Activated gamma-delta T cell treated with Interleukin-2 at 50 U/mL for 16 hours (primary cell): ENCODE results near the gene H2BW1.
"Not testable (repeated sequence)": the region's sequence is repeated elsewhere in the genome, so short reads cannot be mapped to it uniquely, and the experiment has no call there.

Experiments
- DNase-seq: peaks from one replicate; pipeline ENCODE4 v3.0.0-alpha.2; 2020

The H2BW1 gene, protein sequence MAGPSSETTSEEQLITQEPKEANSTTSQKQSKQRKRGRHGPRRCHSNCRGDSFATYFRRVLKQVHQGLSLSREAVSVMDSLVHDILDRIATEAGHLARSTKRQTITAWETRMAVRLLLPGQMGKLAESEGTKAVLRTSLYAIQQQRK

DNA sequence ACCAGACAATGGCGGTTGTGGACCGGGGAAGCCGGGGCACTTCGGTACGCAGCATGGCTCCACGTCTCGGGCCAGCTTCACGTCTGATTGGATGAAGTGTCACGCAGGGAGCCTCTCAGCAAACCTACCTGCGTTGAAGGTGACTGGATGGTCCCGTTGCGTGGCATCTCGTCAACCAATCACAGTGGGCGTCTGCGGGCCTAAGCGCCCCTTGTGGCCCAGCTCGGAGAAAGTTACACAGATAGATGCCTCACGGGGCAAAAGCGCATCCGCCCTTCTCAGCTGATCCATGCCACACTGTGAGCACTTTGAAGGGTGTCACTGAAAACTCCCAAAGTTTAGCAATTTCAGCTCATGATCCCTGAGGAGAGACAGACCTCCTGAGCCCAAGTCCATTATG is at the start of gene H2BW1:
H2BW1 (minus strand) TSS at position 103 of the 400 bp plus-strand sequence. CDS start 132 bp downstream, outside the sequence.
- no peak for DNase-seq

DNA sequence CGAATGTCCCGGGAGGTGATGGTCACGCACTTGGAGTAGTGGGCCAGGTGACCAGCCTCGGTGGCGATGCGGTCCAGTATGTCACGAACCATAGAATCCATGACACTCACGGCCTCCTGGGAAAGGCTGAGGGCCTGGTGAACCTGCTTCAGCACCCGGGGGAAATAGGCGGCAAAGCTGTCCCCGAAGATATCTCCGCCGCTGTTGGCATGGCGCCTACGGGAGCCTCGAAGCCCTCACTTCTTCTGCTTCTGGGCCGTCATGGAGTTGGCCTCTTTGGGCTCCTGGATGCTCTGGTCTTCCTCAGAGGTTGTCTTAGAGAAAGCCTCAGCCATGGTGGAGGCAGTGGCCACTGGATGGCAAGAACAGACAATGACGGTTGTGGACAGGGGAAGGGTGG is 49.1 kb upstream of the H2BW1 start:
- DNase-seq, result not testable (repeated sequence)

DNA sequence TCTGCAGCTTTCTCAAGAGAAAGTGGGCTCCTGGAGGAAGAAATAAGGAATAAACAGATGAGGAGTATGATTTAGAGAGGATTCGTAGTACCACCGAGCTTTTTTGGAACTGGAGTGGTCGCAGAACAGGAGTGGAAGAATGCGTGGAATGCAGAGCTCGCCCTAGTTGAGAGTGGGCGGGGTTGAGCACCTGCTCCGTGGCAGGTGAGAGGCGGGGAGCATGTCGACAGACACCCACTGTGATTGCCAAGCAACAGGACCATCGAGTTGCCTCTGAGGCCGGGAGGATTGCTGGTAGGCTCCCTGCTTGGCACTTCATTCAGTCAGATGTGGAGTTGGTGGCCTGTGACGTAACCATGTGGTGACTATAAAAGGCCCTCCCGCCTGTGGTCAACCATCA is 41.4 kb upstream of the H2BW1 start:
- DNase-seq, result not testable (repeated sequence)

DNA sequence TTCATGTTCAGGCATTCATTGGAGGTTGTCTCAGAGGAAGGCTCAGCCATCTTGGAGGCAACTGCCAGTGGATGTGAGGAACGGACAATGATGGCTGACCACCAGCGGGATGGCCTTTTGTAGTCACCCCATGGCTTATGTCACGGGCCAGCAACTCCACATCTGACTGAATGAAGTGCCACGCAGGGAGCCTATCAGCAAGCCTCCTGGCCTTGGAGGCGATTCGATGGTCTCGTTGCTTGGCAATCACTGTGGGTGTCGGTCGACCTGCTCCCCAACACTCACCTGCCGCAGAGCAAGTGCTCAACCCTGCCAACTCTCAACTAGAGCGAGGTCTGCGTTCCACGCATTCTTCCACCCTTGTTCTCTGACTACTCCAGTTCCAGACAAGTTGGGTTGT is 33.7 kb upstream of the H2BW1 start:
- DNase-seq, result no peak

DNA sequence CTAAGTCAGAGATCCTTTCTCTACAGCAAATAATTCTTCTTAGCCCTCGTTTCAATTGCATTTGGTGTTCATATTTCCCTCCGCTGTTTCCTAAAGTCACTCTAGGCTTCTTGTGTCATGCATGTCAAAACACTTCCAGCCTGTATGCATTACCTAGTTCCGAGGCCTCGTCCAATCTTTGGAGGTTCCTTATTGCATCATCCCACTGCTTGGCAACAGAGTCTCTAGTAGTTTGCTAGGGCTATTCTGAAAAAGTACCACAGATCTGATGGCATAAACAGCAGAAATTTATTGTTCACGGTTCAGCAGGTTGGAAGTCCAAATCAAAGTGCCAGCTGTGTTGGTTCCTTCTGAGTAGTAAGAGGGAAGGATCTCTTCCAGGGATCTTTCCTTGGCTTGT is 32.1 kb upstream of the H2BW1 start:
- DNase-seq, result no peak

DNA sequence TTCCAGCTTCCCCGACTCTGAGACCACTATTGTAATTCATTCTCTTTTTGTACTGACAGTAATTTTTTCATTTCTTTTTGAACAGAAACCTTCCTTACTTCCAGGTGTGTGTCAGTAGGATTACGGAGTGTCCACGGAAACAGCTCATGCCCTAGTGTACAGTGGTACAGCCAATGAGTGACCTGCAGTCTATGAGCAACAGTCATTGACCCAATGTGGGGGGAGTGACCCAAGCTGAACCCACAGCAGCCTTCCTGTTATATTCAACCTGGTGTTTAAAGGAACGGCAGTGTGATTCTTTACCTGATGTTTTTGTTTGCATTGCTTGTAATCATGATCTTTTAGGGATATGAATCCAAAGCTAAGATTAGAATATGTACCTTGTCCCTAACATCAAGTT is 27.5 kb upstream of the H2BW1 start:
- DNase-seq, result no peak

DNA sequence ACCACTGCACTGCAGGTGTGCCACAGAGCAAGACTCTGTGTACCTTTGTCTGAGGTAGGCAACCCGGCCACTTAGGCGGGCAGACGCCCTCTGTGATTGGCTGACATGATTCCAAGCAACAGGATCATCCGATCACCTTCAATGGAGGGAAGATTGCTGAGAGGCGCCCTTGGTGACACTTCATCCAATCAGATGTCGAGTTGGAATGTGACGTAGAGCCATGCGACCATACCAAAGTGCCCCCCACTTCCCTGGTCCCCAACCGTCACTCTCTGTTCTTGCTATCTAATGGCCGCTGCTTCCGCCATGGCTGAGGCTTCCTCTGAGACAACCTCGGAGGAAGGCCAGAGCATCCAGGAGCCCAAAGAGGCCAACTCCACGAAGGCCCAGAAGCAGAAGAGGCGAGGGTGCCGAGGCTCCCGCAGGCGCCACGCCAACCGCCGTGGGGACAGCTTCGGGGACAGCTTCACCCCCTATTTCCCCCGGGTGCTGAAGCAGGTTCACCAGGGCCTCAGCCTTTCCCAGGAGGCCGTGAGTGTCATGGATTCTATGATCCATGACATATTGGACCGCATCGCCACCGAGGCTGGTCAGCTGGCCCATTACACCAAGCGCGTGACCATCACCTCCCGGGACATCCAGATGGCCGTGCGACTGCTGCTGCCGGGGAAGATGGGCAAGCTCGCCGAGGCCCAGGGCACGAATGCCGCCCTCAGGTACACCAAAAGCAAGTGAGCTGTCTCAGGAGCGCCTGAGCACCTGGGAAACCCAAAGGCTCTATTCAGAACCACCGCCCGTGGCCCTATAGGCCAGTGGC is 26.4 kb upstream of the H2BW1 start, which contains the start of gene H2BW2:
H2BW2 (plus strand) TSS at position 268 of the 817 bp plus-strand sequence; CDS start at position 307, 39 bp downstream.
- DNase-seq, result no peak

DNA sequence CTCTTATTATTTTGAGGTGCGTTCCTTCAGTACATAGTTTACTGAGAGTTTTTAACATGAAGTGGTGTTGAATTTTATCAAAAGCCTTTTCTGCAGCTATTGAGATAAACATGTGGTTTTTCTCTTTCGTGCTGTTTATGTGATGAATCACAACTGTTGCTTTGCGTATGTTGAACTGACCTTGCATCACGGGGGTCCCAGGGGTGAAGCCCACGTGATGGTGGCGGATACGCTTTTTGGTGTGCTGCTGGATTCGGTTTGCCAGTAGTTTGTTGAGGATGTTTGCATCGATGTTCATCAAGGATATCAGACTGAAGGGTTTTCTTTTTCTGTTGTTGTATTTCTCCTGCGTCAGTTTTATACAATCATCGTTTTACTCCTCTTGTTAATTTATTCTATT is 4.6 kb upstream of the H2BW1 start:
- no peak for DNase-seq

DNA sequence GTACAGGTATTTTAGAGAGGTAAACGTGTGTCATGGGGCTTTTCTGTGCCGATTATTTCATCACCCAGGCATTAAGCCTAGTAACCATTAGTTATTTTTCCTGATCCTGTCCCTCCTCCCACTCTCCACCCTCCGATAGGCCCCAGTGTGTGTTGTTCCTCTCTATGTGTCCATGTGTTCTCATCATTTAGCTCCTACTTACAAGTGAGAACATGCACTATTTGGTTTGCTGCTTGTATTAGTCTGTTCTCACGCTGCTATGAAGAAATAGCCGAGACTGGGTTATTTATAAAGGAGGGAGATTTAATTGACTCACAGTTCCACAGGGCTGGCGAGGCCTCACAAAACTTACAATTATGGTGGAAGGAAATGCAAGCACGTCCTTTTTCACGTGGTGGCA is 2.1 kb upstream of the H2BW1 start:
- not testable (repeated sequence) for DNase-seq

DNA sequence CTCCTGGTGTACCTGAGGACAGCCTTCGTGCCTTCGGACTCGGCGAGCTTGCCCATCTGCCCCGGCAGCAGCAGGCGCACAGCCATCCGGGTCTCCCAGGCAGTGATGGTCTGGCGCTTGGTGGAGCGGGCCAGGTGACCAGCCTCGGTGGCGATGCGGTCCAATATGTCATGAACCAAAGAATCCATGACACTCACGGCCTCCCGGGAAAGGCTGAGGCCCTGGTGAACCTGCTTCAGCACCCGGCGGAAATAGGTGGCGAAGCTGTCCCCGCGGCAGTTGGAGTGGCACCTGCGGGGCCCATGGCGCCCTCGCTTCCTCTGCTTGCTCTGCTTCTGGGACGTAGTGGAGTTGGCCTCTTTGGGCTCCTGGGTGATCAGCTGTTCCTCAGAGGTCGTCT is 350 bp downstream of the H2BW1 start:
- no peak for DNase-seq

DNA sequence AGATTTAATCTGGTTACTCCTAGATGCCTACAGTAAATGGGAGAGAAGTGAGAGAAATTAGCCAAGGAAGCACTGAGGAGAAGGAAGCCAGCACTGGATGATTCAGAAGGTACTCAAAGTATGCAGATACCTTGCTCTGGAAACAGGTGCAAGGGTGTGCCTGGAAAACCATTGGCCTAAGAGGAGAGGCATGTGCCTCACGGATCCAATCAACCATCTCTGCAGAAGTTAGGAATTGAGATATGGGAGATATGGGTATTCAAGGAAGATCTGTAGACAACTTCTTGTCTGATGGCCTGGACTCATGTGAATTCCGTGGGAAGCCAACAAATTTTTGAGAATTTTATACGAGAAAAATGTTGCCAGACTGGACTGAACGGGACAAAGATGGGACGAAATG is 4.7 kb downstream of the H2BW1 start:
- no peak for DNase-seq

DNA sequence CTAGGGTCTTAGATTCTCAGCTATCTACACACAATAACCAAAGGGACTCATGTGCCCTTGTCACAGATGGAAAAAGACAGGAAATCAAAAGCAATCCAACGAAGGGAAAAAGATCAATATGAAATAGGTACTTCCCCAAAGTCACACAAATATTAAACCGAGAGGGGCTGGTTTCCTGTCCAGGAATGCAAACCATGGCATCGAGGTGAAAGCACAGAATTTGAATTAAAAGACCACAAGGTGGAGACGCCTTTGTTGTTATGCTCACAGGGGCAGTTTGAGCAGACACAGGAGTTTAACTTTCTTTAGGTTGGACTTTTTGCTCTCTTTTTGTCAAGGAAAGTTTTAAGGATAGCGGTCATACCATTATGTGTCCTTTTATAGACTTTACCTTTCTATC is 14.3 kb downstream of the H2BW1 start:
- DNase-seq, result no peak

DNA sequence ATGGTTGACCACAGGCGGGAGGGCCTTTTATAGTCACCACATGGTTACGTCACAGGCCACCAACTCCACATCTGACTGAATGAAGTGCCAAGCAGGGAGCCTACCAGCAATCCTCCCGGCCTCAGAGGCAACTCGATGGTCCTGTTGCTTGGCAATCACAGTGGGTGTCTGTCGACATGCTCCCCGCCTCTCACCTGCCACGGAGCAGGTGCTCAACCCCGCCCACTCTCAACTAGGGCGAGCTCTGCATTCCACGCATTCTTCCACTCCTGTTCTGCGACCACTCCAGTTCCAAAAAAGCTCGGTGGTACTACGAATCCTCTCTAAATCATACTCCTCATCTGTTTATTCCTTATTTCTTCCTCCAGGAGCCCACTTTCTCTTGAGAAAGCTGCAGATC is 30.0 kb downstream of the H2BW1 start:
- not testable (repeated sequence) for DNase-seq

DNA sequence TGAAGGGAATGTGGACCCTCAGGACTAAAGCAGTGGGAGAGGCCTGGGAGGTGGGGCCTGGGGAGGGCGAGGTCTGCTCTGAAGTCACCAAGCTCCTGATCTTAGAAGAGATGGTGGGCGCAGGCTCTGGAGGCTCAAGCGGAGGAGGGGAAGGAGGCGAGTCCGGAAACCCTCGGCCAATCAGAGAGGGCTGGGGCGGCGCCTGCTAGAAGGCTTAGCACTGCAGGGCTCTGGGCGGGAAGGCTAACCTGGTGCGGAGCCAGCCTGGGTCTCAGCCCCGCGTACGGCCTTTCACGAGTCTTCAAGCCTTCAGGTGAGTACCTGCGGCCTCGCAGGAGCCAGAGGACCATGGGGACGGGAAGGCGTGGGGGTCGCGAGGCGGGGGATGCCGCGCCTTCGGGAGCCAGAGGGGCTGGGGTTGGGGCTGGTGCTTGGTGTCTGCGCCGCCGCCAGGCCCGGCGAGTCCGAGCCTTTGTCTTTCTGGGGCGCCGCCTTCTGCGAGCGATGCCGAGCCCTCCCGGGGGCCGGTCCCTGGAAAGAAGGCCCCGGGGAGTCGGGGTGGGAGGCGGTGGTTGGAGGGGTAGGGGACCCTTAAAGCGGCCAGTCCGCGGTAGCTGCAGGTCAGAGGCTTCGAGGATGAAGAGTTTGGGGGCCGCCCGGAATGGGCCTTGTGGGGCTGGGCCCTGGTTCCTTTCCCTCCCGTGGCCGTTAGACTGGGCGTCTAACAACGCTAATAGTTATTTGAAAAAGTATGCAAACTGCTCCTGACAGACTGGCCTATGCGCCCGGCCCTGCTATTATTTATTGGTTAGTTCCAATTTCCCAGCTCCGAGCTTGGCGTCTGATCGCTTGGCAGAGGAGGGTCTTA is 50.9 kb downstream of the H2BW1 start, which contains the start of gene TMSB15B:
TMSB15B (plus strand) TSS at position 217 of the 868 bp plus-strand sequence.
- not testable (repeated sequence) for DNase-seq
